DMS153 (cell line): ENCODE measurements around the gene TYRP1.

Experiments
- DNase-seq: peaks from one replicate; lab custom pipeline; 2025; lab: John Stamatoyannopoulos, UW

Gene TYRP1

DNA sequence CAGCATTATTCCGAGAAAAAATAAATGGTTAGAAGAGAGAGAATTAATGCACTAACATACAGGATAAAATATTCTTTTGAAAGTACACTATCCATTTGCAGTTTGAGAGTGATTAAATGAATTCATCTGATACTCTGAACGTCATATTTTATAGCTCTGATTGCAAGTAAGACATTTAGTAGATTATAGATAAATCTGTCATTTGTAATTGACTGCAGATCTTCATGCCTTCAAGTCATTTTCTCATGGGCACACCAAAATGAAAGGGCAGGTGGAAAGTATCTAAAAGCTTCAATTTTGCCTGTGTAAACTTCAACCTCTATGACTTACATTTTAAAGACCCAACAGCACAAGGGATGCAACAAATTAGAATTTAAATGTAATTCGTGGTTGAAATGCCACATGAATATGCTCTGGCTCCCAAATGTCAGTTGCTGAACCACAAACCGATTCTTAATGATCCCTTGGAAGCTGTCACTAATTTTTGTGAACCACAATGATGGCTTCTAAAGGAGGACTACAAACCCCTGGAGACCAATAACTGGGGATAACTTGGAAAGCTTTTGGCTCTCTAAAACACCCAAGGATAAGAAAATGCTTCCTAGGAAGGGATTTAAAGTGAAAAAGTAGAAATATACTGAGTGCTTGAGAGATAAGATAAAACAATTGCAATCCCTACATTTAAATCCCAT lies 3.9 kb downstream of the TYRP1 start:
- no peak for DNase-seq

DNA sequence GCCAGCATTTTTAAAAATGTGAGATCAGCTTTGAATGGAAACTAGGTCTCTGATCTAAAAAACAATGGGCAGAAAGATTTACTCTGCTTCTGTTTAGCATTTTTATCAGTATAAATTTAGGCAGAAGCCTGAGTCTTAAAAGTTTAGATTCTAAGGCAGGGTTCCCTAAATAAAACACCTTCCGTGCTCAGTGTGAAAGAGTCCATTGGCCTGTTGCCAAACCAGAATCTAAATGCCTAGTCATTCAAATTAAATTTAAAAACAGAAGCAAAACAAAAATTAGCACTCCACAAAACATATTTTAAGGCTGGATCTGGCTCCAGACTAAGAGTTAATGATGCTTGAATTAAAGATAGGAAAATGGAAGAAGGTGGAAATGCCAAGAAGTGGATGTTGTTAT lies 4.5 kb downstream of the TYRP1 start:
- no peak for DNase-seq

DNA sequence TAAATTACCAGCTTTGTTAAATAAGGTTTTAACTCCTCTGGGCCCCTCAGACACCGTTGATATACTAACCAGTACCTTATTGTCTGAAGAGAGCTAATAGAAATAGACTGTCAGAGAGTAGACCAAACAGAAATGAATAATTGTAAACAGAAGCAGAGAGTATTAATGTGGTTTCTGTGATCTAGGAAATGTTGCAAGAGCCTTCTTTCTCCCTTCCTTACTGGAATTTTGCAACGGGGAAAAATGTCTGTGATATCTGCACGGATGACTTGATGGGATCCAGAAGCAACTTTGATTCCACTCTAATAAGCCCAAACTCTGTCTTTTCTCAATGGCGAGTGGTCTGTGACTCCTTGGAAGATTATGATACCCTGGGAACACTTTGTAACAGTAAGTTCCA lies 5.1 kb downstream of the TYRP1 start:
- DNase-seq, result no peak

DNA sequence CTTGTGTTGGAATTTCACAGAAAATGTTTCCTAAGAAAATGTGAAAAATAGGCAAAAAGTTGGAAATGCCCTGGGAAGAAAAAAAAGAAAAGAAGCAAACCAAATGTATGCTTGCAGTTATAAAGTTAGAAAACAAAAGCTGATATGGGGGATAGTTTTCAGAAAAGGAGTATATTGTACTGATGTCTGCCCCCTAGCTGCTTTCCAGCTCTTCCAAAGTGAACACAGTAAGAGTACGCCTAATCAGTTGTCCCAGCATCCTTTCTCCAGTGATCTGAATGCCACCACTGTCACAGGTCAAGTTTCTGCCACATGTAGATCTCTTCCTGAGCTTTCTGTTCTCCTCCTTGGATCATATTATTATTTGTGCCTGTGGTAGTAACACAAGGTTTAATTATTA lies 5.8 kb downstream of the TYRP1 start:
- no peak for DNase-seq

DNA sequence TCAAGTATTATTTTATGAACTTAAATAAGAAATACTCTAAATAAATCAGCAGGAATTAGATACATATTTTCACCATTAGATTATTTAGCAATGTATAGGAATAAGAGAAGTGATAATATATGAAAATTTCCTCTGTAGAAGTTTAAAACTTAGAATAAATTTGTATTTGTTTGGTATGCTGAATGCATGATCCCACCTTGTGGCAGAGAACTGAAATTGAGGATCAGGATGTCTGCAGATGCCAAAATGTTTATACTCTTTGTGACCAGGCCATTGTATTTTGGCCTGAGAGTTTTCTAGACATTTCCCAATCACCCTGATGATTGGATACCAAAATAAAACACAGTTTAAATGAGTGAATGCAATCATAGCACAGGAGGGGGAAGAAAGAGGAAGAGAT lies 6.3 kb downstream of the TYRP1 start:
- DNase-seq, result no peak

DNA sequence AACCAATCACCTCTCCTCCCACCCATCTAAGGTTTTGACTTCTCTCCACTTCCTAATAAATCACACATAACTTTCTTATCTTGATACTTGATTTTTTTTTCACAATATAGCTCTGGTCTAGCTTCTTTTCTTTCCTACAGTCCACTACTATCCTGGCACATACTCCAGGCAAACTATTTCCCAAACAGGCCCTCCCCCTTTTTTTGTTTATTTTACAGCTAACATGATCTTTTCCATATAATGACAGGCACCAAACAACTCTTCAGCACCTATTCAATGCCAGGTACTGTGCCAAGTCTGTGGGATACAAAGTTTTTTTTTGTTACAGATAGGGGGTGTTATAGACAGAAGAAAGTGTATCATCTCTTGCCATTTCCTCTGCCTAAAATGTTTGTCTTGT lies 7.9 kb downstream of the TYRP1 start:
- DNase-seq, result no peak

DNA sequence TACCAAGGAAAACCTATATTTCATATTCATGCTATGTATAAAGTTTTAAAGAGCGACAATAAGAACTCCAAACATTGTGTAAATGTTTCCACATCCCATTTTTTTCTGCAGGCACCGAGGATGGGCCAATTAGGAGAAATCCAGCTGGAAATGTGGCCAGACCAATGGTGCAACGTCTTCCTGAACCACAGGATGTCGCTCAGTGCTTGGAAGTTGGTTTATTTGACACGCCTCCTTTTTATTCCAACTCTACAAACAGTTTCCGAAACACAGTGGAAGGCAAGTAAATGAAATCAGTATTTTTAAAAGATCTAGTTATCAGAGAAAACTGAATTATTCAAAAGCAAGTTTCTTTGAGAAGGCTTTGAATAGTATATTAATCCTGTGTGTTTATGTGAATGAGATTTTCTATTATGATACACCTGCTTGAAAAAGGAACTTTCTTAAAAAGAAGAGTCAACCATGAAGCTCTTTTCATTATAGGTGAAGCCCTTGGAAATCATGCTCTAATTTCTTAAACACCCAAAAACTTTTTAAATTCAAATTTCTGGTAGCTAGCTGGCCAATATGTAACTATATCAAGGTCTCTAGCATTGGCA lies 9.1 kb downstream of the TYRP1 start:
- DNase-seq, result no peak

DNA sequence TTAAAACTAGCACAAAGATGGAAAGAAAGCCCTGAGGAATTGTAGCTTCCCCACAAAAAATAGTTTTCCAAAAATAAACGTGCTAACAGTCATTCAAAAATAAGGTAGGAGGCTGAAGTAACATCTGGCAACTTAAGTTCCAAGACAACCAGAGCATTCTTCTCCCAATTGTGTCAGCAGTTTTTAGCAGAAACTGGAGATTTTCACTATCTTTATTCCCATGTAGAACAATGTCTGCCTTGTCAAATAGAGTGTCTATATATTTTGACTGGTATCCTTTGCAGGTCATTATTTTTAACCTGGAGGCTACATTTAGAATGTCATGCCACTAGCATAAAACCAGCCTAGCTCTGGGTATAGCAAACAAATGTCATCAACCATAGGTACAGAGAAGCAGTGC lies 10.8 kb downstream of the TYRP1 start:
- no peak for DNase-seq

DNA sequence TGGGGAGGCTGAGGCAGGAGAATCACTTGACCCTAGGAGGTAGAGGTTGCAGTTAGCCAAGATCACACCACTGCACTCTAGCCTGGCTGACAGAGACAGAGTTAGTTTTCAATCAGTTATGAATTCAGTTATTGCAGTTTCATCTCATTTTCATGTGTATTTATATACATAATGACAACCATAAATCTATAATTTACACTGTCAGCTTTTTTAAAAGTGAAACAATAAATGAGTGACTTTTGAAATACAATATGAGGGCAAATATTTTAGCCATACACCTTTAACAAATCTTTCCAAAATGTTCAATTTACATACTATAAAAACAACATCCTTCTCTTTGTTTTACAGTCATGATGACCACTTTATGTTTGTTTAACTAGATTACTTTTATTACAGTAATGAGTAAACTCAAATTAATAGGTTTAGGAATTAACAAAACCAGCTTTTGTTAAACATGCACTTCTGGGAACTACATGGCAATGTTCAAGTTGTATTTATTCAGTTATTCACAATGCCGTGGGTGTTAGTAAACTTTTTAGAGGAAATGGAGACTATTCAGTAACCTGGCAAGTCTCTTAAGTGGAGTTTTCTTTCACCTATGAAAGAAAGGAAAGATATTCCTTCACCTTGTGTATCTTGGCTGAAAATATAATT lies 12.7 kb downstream of the TYRP1 start:
- no peak for DNase-seq

DNA sequence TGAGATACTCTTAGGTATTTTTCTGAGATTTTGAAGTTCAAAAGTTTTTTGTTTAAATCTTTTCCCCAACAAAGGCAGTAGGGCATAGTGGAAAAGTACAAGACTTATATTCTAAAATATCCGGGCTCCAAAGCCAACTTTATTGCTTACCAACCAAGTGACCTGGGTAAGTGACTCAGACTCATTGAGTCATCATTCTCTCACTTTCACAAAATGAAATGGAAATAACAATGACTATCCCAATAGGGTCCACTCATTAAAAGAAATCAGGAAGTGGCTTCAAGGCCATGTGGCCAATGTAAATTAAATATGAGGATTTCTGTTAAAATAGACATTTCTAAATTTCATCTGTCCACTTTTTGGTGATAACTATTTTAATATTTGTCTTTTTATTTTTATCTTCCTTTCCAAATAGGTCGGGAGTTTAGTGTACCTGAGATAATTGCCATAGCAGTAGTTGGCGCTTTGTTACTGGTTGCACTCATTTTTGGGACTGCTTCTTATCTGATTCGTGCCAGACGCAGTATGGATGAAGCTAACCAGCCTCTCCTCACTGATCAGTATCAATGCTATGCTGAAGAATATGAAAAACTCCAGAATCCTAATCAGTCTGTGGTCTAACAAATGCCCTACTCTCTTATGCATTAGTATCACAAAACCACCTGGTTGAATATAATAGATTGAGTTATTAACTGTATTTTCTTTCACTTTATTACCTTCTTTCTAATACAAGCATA lies 15.5 kb downstream of the TYRP1 start:
- DNase-seq, result no peak

DNA sequence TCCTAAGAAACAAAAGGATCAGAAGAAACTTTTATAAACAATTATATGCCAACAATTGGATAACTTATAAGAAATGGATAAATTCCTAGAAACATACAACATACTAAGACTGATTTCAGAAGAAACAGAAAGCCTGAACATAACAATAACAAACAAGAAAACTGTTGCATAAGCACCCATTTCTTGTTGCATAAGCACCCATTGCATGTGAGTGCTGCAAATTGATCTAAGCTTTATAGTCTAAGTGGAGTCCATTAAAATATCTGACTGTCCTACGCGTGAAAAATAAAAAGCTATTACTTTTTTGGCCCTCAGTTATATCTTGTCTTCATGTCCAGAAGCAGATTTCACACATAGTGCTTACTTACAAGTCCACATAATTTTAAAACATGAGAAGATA lies 19.3 kb downstream of the TYRP1 start:
- DNase-seq, result no peak

DNA sequence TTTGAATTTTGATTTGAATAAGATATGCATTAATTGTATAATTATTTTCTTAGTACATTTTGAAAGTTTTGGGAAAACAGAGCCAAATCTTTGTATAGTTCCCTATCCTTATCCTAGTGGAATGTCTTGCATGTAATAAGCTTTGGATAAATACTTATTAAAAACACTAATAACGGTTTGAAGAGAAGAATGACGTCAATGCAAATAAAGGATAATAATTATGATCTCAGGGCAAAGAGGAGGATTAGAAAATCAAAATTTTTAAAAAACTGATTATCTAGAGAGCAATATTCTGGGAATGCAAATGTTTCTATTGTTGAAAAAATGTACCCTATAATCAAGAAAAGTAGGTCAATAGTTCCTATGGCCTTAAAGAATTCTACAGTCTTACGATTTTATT lies 22.1 kb downstream of the TYRP1 start:
- no peak for DNase-seq

DNA sequence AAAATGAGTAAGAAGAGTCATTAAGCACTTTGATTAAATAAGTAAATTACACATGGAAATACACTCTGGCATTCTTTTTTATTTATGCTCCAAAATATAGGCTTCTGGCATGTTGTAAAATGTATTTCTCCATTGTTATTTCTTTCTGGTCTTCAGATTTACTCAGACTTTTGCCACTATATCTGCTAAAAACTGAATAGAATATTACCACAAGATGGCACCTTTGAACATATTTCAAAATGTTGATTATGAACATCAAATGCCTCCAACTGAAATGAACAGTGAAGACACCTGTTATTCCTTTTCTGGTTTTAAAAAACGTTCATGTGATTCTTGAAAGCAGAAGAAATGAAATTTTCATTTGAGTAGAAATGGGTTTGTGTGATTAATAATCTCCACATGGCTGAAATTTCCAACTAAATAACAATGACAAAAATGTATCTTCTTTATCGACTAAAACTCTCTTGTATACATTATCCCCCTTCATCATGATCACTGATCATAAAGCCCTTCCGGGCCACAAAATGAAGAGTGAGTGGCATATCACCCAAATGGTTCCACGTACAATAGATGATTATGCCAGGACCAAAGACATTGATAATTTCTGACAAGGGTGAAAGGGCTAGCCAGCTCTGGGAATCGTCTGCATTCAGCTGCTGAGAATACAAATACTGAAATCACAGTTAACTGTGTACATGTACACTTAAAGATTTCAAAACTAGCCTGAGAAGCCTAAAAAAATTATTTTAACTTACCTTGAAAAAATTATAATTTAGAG lies 23.8 kb downstream of the TYRP1 start:
- no peak for DNase-seq

DNA sequence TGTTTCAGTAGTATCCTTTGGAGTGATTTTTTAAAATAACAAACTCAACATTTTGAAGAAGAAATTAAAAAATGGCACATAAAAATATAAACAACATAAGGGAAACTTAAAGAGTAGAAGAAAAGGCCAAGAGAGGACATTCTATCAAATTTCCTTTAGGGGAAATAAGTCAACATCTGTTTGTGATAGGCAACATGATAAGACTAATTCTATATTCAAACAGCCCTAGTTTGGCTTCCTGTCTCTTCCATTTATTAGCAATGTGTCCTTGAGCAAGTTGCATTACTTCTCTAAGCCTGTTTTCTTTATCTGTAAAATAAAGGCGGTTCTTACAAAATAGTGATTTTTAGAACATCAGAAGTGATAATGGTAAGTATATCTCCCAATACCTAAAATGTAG lies 24.7 kb downstream of the TYRP1 start:
- no peak for DNase-seq

DNA sequence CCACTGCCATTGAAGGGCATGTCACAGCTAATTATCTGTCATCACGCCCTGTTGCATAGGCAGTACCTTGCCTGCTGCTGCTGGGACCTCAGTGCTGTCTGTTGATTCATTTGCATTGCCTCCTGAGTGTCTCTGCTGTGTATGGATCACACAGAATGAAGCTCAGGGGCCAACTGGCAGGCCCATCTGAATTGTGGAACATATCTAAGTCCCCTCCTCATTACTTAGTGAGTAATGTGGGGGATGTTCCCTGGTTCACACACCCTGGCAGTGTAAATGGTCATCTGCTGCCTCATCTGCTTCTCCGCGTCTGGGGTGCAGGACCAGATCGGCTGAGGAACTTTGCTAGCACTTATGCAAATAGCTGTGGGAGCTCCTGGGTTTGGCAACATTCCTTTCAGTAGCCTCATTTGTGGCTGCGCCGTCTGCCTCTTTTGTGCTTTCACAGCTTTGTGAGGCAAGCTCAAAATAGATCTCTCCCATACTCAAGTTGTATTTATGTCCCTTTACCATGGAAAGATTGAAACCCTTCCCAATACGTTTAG lies 25.4 kb downstream of the TYRP1 start:
- DNase-seq, result no peak

DNA sequence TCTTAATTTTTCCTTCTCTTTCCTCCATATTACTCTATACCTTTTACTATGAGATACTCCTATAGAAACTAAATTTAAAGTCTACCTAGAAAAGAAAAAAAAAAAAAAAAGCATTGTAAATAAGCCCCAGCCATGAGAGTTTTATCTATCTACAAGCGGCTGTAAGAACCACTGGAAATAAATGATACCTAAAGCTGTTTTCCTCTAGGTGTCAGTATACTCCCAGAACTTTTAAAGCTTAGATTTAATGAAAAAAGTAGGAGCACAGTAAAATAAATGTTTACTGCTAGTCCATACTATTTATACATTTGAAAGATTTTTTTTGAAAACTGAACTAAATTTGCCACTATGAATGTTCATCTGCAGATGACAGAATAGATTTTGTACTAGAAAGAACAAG lies 26.2 kb downstream of the TYRP1 start:
- no peak for DNase-seq

DNA sequence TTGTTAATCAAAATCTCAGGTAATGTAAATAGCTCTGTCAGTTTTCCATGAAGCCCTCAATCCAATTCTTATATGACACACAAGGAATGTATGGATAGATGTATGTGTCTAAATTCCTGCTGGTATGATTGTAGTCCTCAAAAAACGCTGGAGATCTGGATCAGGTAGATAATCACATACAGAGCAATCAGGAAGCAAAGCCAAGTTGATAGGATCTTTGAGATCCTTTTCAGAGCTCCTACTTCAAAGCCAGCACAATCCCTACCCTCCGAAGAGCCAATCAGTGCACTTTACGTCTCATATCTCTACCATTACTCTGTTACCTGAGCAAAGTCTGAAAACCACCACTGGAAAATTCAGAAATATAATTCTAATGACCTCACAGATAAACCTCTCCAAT lies 27.4 kb downstream of the TYRP1 start:
- no peak for DNase-seq

DNA sequence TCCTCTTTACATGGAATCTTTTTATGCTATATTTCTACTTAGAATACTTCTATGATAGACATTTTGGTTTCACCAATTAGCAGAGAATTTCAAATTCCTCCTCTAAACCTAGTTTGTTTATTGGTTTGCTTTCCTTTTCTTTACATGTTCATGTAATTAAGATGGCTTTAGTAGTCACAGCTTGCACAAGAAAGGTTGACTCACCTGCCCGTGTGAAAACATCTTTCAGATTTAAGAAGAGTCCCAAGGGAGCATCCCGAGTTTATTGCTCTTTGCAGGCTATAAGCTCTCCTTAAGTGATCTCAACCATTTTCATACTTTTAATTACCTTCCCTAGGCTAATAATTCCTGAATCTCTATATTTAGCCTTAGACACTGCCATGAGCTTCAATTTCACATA lies 28.9 kb downstream of the TYRP1 start:
- no peak for DNase-seq

DNA sequence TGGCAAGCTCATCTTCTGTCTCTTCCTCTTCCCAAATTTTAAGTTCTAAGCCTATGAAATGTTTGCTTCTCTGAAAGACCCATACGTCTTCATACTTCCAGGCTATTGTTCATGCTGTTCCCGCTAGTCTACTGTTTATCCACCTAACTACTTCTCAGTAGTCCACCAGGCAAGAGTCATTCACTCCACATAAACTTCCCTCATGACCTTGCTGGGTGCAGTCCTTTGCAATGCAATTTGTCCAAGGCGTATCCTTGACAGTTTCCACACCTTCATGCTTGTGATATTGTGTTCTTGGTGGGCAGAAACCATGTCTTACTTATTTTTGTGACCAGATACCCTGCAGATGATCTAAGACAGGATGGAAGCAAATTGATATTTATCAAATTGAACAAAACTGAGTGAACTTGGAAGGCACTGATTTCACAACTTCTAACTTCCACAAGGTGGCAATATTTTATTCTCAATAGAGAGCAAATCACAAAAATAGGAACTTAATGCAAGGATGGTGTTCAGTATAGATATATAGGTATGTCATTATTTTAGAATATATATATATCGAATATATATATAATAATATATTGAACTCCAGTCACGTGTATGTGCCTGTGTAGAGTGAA lies 30.3 kb downstream of the TYRP1 start:
- peak; percentile 19 for DNase-seq

DNA sequence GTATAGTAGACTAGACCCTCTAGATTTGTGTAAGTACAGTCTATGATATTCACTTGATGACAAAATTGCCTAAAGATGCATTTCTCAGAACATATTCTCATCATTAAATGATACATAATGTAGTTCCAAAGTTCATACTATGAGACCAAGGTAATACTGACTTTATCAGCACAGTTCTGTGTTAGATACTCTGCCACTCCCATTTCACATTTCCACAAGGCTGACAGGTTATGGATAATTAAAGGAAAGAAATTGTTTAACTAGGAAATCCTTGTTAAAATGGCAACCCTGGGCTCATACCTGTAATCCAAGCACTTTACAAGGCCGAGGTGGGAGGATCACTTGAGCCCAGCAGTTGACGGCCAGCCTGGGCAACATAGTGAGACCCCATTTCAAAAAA lies 33.6 kb downstream of the TYRP1 start:
- no peak for DNase-seq

DNA sequence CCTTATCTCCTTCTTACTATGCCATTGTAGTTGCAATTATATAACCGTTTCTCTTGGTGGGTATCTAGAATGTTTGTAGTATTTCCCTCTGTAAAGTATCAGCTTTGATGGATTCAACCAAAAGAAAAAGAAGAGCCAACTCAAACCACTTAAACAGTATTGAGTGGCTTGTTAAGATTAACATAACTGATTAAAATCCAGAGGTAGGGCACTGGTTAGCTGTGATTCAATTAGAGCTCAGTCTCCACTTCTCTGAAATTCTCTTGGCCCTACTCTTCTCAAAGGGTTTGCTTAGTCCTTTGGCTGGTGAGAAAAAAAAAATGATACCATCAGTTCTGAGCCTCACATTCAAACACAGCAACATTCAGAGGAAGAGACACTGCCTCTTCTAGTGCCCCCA lies 37.0 kb downstream of the TYRP1 start:
- no peak for DNase-seq

DNA sequence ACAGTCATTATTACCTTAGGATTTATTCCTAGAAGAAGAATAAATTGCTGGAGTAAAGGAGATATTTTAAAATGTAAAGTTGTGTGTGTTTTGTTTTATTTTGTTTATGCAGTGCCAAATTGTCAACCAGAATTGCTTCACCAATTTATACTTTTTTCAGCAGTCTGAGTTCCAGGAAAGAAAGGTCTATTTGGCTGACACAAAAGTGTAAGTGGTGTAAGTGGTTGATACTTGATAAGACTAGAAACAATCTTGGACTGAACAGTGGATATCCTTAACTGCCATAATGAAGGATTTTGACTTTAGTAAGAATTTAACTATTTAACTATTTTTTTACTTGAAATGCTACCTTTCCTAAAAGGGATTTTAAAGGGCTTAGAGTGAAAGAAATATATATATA lies 37.7 kb downstream of the TYRP1 start:
- no peak for DNase-seq
